A549 (cell line): ENCODE results near the gene PIP5KL1. TPM values are rescaled to one million over a fixed set of nuclear protein-coding genes. Genes with fewer than 3 reads are reported as not detected.

Experiments
- ATAC-seq, 2 experiments: fragments of 200-7000 bp in 1 of 2; fragments of >200 bp in 1 of 2; cut with Nextera tagmentation in 1 of 2; cut with Tn5 transposase in 1 of 2; 3 replicates each; pipeline versions ENCODE4 v1.8.0 to v1.9.1; 2018 to 2020; ENCODE audit warnings: mild to moderate bottlenecking in 1 of 2, moderate library complexity in 1 of 2
- CTCF ChIA-PET: fragments of 300-600 bp; sonication (Branson Sonifier 250); formaldehyde crosslinking; extraction: SDS; loops from one replicate; lab custom pipeline; 2021; ENCODE audit warnings: antibody characterized with exemption, inconsistent platforms; lab: Yijun Ruan, JAX
- POLR2A ChIA-PET: fragments of 350-600 bp; formaldehyde crosslinking; extraction: SDS; loops from one replicate; lab custom pipeline; 2021; ENCODE audit warnings: antibody characterized with exemption, inconsistent platforms; lab: Yijun Ruan, JAX
- DNase-seq, 2 experiments: peaks; one replicate each; pipeline versions ENCODE4 v3.0.0 to v3.0.0-alpha.2; 2011 to 2016; ENCODE audit warnings: low read depth in 1 of 2, low spot score in 1 of 2
- FAIRE-seq: peaks from 2 replicates; lab custom pipeline; 2011; peaks lifted over from hg19 to GRCh38; lab: Jason Lieb, UNC
- H3K27ac ChIP-seq, 2 experiments: fragments of >200 bp; sonication (Bioruptor Twin); formaldehyde crosslinking; 3 replicates each; pipeline ENCODE4 v1.5.1; 2016 to 2017
- H3K4me1 ChIP-seq: fragments of >200 bp; sonication (Bioruptor Twin); formaldehyde crosslinking; 3 replicates; pipeline ENCODE4 v1.6.1; 2016
- H3K4me2 ChIP-seq: fragments of >200 bp; sonication (Bioruptor Twin); formaldehyde crosslinking; 3 replicates; pipeline ENCODE4 v1.6.1; 2016
- H3K4me3 ChIP-seq: fragments of >200 bp; sonication (Bioruptor Twin); formaldehyde crosslinking; 3 replicates; pipeline ENCODE4 v1.5.1; 2016
- H3K9me3 ChIP-seq: fragments of >200 bp; sonication (Bioruptor Twin); formaldehyde crosslinking; 3 replicates; pipeline ENCODE4 v1.6.1; 2016
- CBX2 ChIP-seq: fragments of 200-600 bp; sonication (generic); IDR thresholded peaks from 2 replicates; pipeline ENCODE4 v1.6.1; 2016; ENCODE audit warnings: low read depth, mild to moderate bottlenecking, borderline replicate concordance
- CEBPB ChIP-seq, 2 experiments: fragments of >200 bp in 1 of 2; sonication (Bioruptor Twin) in 1 of 2; formaldehyde crosslinking in 1 of 2; IDR thresholded peaks; 2 replicates each; pipeline ENCODE4 v1.6.1; 2012 to 2016
- EHF ChIP-seq: fragments of 250-450 bp; sonication (Bioruptor Pico); IDR thresholded peaks from 2 replicates; pipeline ENCODE4 v1.5.0; 2020; ENCODE audit warnings: mild to moderate bottlenecking
- EHMT2 ChIP-seq: fragments of 200-600 bp; sonication (generic); IDR thresholded peaks from 2 replicates; pipeline ENCODE4 v1.6.1; 2016; ENCODE audit warnings: antibody characterized with exemption, low read depth, mild to moderate bottlenecking, moderate library complexity
- FOSB ChIP-seq: fragments of 250-450 bp; sonication (Bioruptor Pico); IDR thresholded peaks from 2 replicates; pipeline ENCODE4 v1.5.0; 2020; ENCODE audit warnings: mild to moderate bottlenecking, moderate library complexity
- GATA3 ChIP-seq: IDR thresholded peaks from 2 replicates; pipeline ENCODE4 v1.6.1; 2012; ENCODE audit warnings: borderline replicate concordance
- HDAC2 ChIP-seq: fragments of 200-600 bp; sonication (generic); IDR thresholded peaks from 2 replicates; pipeline ENCODE4 v1.6.1; 2016
- HEYL ChIP-seq: fragments of 250-450 bp; sonication (Bioruptor Pico); IDR thresholded peaks from 2 replicates; pipeline ENCODE4 v1.8.0; 2021; ENCODE audit warnings: mild to moderate bottlenecking, moderate library complexity
- HOXA7 ChIP-seq: fragments of 250-450 bp; sonication (Bioruptor Pico); IDR thresholded peaks from 2 replicates; pipeline ENCODE4 v1.5.0; 2020; ENCODE audit warnings: mild to moderate bottlenecking, moderate library complexity
- HOXB13 ChIP-seq: fragments of 250-450 bp; sonication (Bioruptor Pico); IDR thresholded peaks from 2 replicates; pipeline ENCODE4 v1.5.0; 2020; ENCODE audit warnings: low read depth, mild to moderate bottlenecking, moderate library complexity
- HOXB5 ChIP-seq: fragments of 250-450 bp; sonication (Bioruptor Pico); IDR thresholded peaks from 2 replicates; pipeline ENCODE4 v1.5.0; 2020; ENCODE audit warnings: mild to moderate bottlenecking, moderate library complexity
- JUN ChIP-seq, 2 experiments: fragments of >200 bp; sonication (Bioruptor Twin); formaldehyde crosslinking; IDR thresholded peaks; 2 replicates in 1 of 2; 3 replicates in 1 of 2; pipeline ENCODE4 v1.6.1; 2016 to 2017
- KDM1A ChIP-seq: fragments of 200-600 bp; sonication (generic); IDR thresholded peaks from 2 replicates; pipeline ENCODE4 v1.6.1; 2016; ENCODE audit warnings: low read depth, mild to moderate bottlenecking
- MAX ChIP-seq: IDR thresholded peaks from 2 replicates; pipeline ENCODE4 v1.6.1; 2012
- MYC ChIP-seq: IDR thresholded peaks from 2 replicates; pipeline ENCODE4 v1.6.1; 2012; ENCODE audit warnings: mild to moderate bottlenecking, inconsistent platforms, low read length, improper control_type of control experiment, borderline replicate concordance
- NFE2L2 ChIP-seq: fragments of 150-350 bp; conservative IDR thresholded peaks from 2 replicates; pipeline ENCODE4 v1.6.1; 2014; ENCODE audit warnings: low read length
- SMC3 ChIP-seq: fragments of >200 bp; sonication (Bioruptor Twin); formaldehyde crosslinking; IDR thresholded peaks from 3 replicates; pipeline ENCODE4 v1.6.1; 2018; ENCODE audit warnings: inconsistent platforms
- SREBF2 ChIP-seq: fragments of 450-650 bp; IDR thresholded peaks from 2 replicates; pipeline ENCODE4 v1.6.1; 2014; ENCODE audit warnings: mild to moderate bottlenecking, moderate library complexity
- TP53 ChIP-seq: fragments of 250-450 bp; sonication (Bioruptor Pico); IDR thresholded peaks from 2 replicates; pipeline ENCODE4 v1.5.0; 2021; ENCODE audit warnings: mild to moderate bottlenecking, moderate library complexity
- ZSCAN20 ChIP-seq: fragments of 250-450 bp; sonication (Bioruptor Pico); IDR thresholded peaks from 2 replicates; pipeline ENCODE4 v1.8.0; 2022; ENCODE audit warnings: mild to moderate bottlenecking, moderate library complexity
- WGBS: methylation state at CpG from one replicate; pipeline ENCODE4 v1.1.6; 2017; ENCODE audit errors: missing lambda C conversion rate; 5-methylcytosine and 5-hydroxymethylcytosine counted together
- polyA plus RNA-seq, 4 experiments: library from polyadenylated mRNA; depleted of rRNA in 3 of 4; stranded (reverse); fragments of >200 nt; fragmentation: RNase III in 1 of 4; extraction: RNeasy Plus Mini Kit Qiagen cat#74134 plus additional on column Dnase treatment in 1 of 4; gene quantifications; 2 replicates in 3 of 4; 3 replicates in 1 of 4; pipeline ENCODE4 v1.2.3, GENCODE V29; 2011 to 2017
- TF ChIP-seq, protein P1 (sequence below): fragments of 150-350 bp; IDR thresholded peaks from 2 replicates; pipeline ENCODE4 v1.6.1; 2014; ENCODE audit warnings: low read depth, mild to moderate bottlenecking, low read length

Gene PIP5KL1
- polyA plus RNA-seq, 2 of the 4 experiments (the other 2 are of a cell fraction), result 2.4 to 2.5 TPM

DNA sequence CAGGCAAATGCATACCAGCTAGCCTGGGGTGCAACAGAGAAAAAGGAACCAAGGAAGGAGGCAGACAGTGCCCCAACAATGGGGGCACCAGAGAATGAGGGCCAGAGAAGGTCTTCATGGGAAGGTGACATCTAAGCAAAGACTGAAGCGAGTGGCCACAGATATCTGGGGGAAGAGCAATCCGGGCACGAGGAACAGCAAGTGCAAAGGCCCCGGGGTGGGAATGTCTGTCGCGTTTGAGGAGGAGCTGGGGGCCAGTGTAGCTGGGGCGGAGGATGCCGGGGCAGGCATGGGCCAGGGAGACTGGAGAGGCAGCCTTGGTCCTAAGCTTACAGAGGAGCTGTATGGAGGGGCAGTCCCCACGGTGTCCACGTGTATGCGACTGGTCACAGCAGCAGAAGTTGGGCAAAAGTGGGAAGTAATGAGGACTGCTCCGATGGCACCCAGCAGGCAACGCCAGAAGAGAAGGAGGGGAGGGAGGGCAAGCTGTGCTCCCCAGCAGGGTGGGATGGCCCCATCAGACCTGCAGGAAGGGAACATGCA, 31.1 kb upstream of the PIP5KL1 start:
- POLR2A ChIA-PET, result interaction anchor here (1.1 kb wide), 1 partner anchor 45 kb away, joined by 4 read pairs; no protein-coding TSS in a partner anchor
- WGBS, result 93% methylated on average over 13 of the region's 13 CpGs
- H3K4me1 ChIP-seq, result peaks cover 60% of the 10 kb centered on the region
- ATAC-seq, result no peak
- peak overlapping the region in 1 of 2 experiments; percentile 98; a peak in 3 of 6 replicates for H3K27ac ChIP-seq
- no peak overlapping the region for H3K4me2 ChIP-seq
- no peak overlapping the region for H3K4me3 ChIP-seq
- no peak for TF ChIP-seq JUN (IDR thresholded peaks at IDR 0.05)
- peak; percentile 67; the same call in 1 of the 2 replicates for TF ChIP-seq KDM1A
- TF ChIP-seq, all 56 proteins: peak for 1
- no peaks in the 10 kb centered on the region for H3K9me3 ChIP-seq
- no peak for DNase-seq
- no peak for FAIRE-seq
- CTCF ChIA-PET, result interaction anchor here (1.1 to 35.7 kb wide), 4 partner anchors 17 to 156 kb away, joined by 5 to 827 read pairs (median 187); partner anchors contain the start of gene DPM2

- FAIRE-seq (no peak), DNase-seq (no peak), ATAC-seq (no peak)
- no CpG with 5 or more reads among the region's 2 CpGs for WGBS
- peaks cover 59% of the 10 kb centered on the region for H3K4me1 ChIP-seq
- H3K4me3 ChIP-seq, result no peak overlapping the region
- peak overlapping the region; percentile 56 to 98; a peak in 5 of 6 replicates for H3K27ac ChIP-seq
- H3K4me2 ChIP-seq, result peak overlapping the region; percentile 27; the same call in 2 of the 3 replicates
- H3K9me3 ChIP-seq, result no peaks in the 10 kb centered on the region
- TF ChIP-seq CBX2 (no peak), NFE2L2 (no peak), EHF (no peak)
- ChIA-PET CTCF (interaction anchor here (0.5 to 35.7 kb wide), 7 partner anchors 17 to 157 kb away, joined by 3 to 827 read pairs (median 5); partner anchors contain the start of gene DPM2), POLR2A (interaction anchor here (1.1 kb wide), 1 partner anchor 9 kb away, joined by 5 read pairs; no protein-coding TSS in a partner anchor)
Observed at GRCh38 chr9:127961155-127961490, 30.5 kb upstream of the PIP5KL1 start.

GRCh38 chr9:127960410-127961154, 30.0 kb upstream of the PIP5KL1 start:
- no peak for DNase-seq
- peak overlapping the region; percentile 56 to 98 for H3K27ac ChIP-seq
- no peak; a peak in 1 of 6 replicates for ATAC-seq
- CTCF ChIA-PET, result interaction anchor here (0.5 to 35.7 kb wide), 7 partner anchors 16 to 164 kb away, joined by 3 to 827 read pairs (median 4); partner anchors contain the start of gene DPM2
- H3K4me1 ChIP-seq, result peaks cover 59% of the 10 kb centered on the region
- TF ChIP-seq SREBF2 (no peak), TP53 (CRISPR knock-in tag) (no peak), HEYL (CRISPR knock-in tag) (no peak), EHMT2 (no peak), ZSCAN20 (CRISPR knock-in tag) (no peak), MAX (no peak), GATA3 (no peak), MYC (no peak), FOSB (no peak), HDAC2 (no peak), HOXB13 (CRISPR knock-in tag) (no peak), HOXB5 (CRISPR knock-in tag) (no peak), CBX2 (no peak), HOXA7 (CRISPR knock-in tag) (no peak), SMC3 (no peak), CEBPB (IDR thresholded peaks at IDR 0.05) (no peak), NFE2L2 (no peak)
- TF ChIP-seq, protein P1, sequence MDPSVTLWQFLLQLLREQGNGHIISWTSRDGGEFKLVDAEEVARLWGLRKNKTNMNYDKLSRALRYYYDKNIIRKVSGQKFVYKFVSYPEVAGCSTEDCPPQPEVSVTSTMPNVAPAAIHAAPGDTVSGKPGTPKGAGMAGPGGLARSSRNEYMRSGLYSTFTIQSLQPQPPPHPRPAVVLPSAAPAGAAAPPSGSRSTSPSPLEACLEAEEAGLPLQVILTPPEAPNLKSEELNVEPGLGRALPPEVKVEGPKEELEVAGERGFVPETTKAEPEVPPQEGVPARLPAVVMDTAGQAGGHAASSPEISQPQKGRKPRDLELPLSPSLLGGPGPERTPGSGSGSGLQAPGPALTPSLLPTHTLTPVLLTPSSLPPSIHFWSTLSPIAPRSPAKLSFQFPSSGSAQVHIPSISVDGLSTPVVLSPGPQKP, result no peak
- FAIRE-seq, result no peak
- 51% methylated on average over 10 of the region's 11 CpGs for WGBS
- peak overlapping the region; percentile 27; the same call in 2 of the 3 replicates for H3K4me2 ChIP-seq
- POLR2A ChIA-PET, result interaction anchor here (1.1 kb wide), 1 partner anchor 9 kb away, joined by 5 read pairs; no protein-coding TSS in a partner anchor
- H3K4me3 ChIP-seq, result no peak overlapping the region
- H3K9me3 ChIP-seq, result no peaks in the 10 kb centered on the region
